Neural cell (in vitro differentiated cells): ENCODE results near the gene SATL1.

Experiments used
- CTCF ChIP-seq: fragments of 450-650 bp; IDR thresholded peaks from 2 replicates; pipeline ENCODE4 v1.5.1; 2014; ENCODE audit warnings: antibody characterized with exemption, mild to moderate bottlenecking, moderate library complexity; ENCODE audit not compliant: poor library complexity, severe bottlenecking
- EP300 ChIP-seq: fragments of 450-650 bp; conservative IDR thresholded peaks from 2 replicates; pipeline ENCODE4 v1.6.1; 2014; ENCODE audit warnings: antibody characterized with exemption, mild to moderate bottlenecking, moderate library complexity; ENCODE audit not compliant: poor library complexity, severe bottlenecking
- EZH2 ChIP-seq: fragments of 200-600, 300-800 bp; shearing (Covaris generic), sonication (generic); IDR thresholded peaks from 2 replicates; pipeline ENCODE4 v1.6.1; 2014; ENCODE audit warnings: antibody characterized with exemption, low read length, borderline replicate concordance, mild to moderate bottlenecking; ENCODE audit not compliant: insufficient read depth, poor library complexity, severe bottlenecking
- POLR2AphosphoS5 ChIP-seq: IDR thresholded peaks from 2 replicates; pipeline ENCODE4 v1.6.1; 2012

DNA sequence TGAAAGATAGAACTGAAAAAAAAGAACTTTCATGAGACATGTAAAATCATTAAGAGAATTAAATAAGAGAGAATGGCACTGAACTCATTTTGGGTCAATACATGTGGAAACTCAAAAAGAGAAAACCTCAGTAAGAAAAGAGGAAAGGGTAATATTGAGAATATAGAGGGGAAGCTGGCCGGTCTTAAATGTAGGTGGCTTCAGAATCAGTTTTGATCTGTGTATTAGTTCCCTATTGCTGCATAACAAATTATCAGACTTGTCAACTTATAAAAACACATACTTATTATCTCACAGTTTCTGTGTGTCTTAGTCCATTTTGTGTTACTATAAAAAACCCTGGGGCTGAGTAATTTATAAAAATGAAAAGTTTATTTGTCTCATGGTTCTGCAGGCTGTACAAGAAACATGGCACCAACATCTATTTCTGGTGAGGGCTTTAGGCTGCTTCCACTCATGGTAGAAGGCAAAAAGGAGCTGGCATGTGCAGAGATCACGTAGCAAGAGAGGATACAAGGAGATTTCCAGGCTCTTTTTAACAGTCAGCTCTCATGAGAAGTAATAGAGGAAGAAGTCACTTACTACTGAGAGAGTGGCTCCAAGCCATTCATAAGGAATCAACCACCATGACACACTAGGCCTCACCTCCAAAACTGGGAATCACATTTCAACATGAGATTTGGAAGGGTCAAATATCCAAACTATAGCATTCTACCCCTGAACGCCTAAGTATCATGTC lies 29.6 kb downstream of the SATL1 start:
- no peak for TF ChIP-seq CTCF
- no peak for TF ChIP-seq EP300
- TF ChIP-seq EZH2 = no peak
- TF ChIP-seq POLR2AphosphoS5 = no peak
